ENCODE measurements around the gene ROPN1L.

GRCh38 chr5:10400411-10400810, 41.3 kb upstream of the ROPN1L start:
- TF ChIP-seq CTCF (IDR thresholded peaks at IDR 0.05) (no peak), POLR2A (IDR thresholded peaks at IDR 0.05) (no peak)
